Stimulated activated naive CD4-positive, alpha-beta T cell treated with Interleukin-2 at 50 U/mL for 16 hours (primary cell): ENCODE results near the gene OTULIN.

ENCODE experiments used
- DNase-seq: peaks from one replicate; lab custom pipeline; 2025; lab: John Stamatoyannopoulos, UW

OTULIN gene

DNA sequence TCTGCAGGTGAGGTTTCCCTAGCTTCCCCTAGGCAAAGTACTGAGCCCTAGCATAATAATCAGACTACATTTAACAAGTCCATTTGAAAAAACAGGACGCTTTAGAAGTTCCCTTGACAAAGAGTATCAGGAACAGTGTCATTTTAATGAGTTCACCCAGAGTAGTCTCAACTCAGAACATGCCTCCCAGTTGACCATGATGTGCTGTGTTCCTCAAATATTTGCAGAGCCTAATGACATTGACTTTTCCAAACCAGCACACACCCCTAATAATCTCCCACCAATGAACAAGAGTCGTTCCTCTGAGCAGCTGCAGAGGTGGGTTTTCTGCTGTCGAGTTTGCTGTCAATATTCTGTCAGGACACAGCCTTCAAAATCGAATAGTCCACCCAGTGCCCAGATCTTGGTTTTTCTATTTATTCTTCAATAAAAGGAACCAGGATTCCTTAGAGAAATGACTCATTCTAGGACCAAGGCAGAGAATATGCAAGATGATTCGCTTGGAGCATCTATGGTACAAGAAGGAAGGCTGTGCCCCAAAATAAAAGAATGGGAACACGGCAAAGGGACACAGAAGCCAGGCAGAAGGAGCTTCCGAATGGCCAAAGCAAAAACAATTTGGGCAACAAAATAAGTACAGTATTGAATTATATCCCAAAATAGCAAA lies 57.6 kb downstream of the OTULIN start:
- no peak for DNase-seq

- DNase-seq: no peak
These were observed 58.4 kb downstream of the OTULIN start for GRCh38 chr5:14722923-14723322.

GRCh38 chr5:14723701-14724132 lies 59.2 kb downstream of the OTULIN start:
- no peak for DNase-seq

DNA sequence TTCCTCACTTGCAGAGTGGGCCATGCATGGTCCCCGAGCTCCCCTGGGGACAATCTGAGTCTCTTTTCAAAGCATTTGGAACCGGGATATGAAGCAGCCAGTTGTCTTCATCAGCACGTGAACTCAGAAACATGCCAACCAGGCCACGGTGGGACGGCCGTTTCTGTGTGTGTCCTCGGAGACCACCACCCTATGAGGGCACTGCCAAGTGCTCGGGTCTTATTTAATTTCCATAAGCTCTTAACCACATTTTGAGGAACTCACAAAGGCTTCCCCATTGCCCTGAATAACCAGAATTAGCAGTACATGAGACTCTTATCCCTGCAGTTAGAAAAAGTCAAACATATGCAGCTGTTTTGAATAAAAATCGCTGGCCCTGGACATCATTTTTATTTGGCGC lies 60.1 kb downstream of the OTULIN start:
- no peak for DNase-seq

GRCh38 chr5:14726066-14726838 lies 61.7 kb downstream of the OTULIN start:
- DNase-seq: no peak

GRCh38 chr5:14727428-14727865 lies 62.9 kb downstream of the OTULIN start:
- peak; percentile 56 for DNase-seq

GRCh38 chr5:14727928-14728458 lies 63.5 kb downstream of the OTULIN start:
- no peak for DNase-seq

- no peak for DNase-seq
These were observed 64.0 kb downstream of the OTULIN start for GRCh38 chr5:14728459-14728938.

DNA sequence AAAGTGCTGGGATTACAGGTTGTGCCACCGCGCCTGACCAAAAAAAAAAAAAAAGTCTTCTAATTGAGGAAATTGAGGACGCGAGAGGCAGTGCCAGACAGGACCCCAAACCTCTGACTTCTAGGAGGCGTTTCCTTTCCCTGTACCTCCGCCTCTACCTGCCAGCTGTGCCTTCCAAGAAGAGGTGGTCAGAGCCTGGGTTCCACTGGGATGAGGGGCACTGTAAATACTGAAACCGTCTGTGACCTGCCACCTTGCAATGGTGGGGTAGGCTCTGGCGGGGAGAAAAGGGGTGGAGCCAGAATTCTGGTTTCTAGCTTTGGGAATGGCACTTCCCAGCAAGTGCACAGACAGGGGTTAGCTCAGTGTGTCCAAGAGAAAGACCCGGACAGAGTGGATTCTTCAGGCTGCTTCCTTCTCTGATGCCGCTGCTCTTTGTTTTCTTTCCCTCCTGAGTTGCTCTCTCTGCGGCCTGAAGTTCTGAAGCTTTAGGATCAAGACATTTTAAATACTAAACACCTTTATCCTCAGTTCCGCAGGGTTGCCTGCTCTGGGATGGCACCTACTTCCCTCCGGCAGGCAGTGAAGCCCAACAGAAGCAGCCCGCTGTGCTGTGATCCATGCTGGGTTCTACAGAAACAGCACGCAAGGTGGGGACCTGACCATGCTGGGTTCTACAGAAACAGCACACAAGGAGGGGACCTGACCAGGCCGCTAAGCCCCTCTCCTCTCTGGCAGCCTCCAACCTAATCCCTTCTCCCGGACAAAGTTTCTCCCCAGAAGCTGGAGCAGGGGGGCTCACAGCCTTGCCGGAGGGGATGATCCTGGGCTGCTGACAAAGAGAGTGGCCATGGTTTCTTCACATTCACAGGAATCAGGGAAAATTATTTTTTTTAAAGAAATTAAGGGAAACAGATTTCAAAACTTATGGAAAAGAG lies 65.2 kb downstream of the OTULIN start:
- no peak for DNase-seq

GRCh38 chr5:14730466-14730865 lies 65.9 kb downstream of the OTULIN start:
- no peak for DNase-seq

- DNase-seq: no peak
These were observed 66.4 kb downstream of the OTULIN start for GRCh38 chr5:14730881-14731280.

DNA sequence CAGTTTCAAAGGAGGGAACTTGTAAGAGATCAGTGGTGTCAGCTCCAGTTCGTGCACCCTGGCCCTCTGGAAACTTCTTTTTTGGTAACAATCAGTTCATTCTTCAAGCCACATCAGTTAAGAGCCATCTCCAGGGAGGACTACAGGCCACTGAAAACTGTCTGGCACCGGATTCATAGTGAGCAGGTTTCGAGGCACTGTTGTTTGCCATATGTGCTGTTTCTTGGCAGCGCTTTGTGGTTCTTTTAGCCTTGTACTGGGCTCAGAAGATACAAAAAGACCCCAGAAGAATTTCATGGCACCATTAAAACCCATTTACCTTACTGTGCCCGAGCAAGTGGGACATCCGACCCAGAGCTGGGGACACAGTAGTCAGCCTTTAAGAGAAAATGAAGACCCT lies 68.5 kb downstream of the OTULIN start:
- DNase-seq: no peak

DNA sequence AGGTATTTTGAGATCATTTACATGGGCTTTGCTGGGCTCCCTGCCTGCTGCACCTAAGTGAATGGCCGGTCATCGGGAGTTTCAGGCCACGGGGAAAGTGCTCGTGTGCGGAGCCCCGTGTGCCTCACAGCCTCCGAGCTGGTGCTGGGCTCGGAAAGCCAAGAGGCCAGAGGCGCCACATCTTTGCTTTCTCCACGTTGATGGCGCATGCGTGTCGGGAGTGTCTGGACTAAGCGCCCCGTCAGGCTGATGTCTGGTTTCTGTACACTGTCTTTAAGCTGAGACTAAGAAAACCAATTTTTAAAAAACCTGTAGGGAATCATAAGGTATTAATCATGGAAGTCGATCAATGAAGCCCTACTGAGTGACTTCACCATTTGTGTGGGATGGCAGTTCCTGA lies 69.1 kb downstream of the OTULIN start:
- no peak for DNase-seq

DNA sequence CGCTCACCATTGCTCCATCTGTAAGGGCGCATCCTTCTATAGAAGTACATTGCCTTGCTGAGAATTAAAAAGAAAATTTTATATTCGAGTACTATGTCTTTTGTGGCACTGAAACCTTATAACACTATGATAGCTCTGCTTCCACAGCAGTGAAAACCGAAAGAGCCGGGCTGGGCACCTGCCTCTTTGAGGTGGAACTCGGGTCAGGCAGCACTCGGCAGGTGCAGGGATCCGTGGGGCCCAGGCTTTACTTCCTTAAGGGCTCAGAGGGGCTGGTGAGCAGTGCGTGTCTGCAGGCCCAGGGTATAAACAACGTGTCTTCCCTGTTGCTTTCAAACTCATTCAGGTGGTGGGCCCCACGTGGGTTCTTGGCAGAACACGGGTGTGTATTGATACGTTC lies 69.9 kb downstream of the OTULIN start:
- DNase-seq: no peak

- no peak for DNase-seq
These were observed 71.4 kb downstream of the OTULIN start for GRCh38 chr5:14735944-14736343.

DNA sequence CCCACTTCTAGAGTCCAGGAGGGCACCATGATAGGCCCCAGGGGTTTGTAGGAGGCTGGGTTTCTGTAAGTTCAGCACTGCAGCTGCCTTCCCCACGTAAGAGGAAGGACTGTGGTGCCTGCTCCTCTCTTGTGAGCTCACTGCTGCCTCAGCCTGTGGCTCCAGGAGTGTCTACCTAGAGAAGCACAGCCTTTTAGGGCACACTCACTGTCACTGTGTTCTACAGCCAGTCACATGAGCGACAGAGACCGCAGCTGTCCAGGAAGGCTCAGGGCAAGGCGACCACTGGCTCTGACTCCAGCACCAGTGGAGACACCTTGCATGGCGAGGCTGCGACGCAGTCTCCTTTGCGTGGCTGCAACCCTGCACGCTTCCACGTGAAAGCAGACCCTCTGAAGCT lies 72.8 kb downstream of the OTULIN start:
- DNase-seq: no peak

DNA sequence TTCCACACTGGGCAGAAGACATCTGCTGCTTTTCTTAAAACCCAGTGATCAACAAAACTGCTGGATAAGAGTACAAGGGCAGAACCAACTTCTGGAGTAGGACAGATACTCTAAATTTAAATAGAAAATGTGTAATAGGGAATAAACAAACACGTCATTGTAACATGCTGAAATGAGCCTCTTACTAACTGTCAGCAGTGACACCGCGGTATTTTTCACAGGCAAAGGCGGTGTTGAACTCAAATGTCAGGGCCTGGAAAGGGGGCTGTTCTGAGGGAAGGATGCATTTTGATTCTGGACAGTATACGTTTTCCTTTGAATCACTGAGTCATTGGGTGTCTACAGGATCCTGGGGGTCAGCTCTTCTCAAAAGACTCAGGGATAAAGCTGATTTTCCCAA lies 73.5 kb downstream of the OTULIN start:
- no peak for DNase-seq

DNA sequence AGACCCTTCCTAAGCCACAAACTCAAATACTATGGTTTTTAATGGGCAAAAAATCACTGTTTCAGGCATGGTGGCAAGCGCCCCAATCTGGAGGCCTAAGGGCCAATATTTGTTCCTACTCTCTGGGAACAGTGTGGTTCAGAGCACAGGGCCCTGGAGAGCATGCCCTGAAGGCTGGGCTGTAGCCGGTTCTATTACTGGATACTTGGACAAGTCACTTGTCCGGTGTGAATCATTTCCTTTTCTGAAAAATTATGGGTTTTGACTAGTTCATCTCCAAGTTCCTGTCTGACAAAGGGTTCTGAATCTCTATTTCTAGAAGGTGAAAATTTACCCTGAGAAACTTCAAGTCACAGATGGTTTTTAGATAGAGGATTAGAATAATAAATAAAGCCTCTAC lies 75.0 kb downstream of the OTULIN start:
- DNase-seq: no peak

GRCh38 chr5:14739981-14740380 lies 75.5 kb downstream of the OTULIN start:
- no peak for DNase-seq

- no peak for DNase-seq
These were observed 76.6 kb downstream of the OTULIN start for GRCh38 chr5:14741131-14741530.

DNA sequence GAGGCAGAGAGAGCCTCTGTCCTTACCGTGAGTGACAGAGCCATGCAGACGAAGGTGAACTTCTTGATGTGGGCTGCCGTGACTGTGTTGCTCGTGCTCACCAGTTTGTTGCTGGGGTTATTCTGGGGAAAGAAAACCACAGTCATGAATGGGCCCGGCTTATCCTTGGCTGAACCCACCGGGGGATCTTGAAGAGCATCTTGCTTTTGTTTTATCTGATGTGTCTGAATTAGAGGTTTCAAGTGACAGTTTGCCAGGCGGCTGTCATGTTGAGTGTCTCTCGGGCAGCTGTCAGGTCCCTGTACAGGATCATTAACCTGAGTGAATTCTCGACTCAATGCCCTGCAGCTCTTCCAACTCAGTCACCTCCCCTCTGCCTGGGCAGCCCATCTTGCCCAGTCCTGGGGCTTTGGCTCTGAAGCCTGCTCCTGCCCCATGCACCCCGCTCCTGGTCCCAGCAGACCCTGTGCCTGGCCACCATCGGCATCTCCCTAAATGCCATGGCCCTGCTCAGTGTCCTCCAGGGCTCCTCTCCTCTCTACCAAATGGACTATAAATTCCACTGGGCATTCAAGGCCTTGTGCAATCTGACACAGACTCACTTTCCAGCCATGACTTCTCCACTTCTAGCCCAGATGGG lies 77.4 kb downstream of the OTULIN start:
- no peak for DNase-seq

DNA sequence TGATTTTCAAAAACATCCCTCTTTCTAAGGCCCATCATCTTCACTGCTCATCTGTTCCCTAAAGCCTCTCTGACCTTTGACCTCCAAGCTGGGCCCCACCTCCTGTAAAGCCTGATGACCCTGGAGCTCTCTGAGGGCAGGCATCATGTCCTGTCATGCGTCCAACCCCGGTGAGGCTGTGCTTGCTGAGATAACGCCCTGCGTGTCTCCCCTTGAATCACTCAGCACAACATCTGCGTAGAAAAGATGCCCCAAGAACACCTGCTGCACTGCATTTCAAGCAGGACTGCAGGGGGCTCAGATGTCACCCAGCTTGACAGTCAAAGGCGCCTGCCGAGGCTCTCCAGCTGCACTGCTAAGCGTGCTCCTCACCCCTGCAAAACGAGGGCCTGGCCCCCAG lies 78.0 kb downstream of the OTULIN start:
- DNase-seq: no peak
